Measurements from ENCODE around the gene KRT24. TPM values are rescaled to one million over a fixed set of nuclear protein-coding genes. Genes with fewer than 3 reads are reported as not detected.

Gene KRT24
- total RNA-seq, 2 experiments from 2014 or later, result not detected

DNA sequence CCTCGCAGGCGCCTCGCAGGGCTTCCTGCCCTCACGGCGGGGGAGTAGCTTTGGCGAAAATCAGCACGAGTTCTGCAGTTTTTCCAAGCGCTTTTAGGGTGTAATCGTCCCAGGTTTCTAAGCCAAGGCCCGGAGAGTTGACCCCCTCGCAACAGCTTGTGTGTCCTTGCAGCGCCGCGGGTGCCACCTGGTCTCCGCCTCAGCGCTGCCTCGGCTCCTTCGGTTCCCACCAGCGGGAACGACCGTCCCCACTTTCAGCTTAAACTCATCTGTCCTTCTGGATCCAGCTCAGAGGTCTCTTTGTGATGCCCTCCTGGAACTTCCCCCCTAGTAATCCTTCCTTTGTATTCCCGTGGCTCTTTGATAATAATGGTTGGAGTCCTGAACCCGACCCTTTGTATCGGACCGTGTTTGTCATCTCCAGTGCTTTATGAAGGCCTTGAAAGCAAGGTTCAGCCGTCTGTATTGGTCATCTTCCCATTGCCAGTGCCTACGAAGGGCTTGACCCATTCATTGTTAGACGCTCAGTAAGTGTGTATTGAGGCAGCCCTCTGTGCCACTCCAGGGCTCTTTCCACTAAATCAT is 55.1 kb downstream of the KRT24 start:
- CTCF ChIA-PET, result interaction anchor here (0.6 to 0.9 kb wide), 3 partner anchors 23 to 286 kb away, joined by 3 read pairs; no protein-coding TSS in a partner anchor
- peak overlapping the region; percentile 87 for H3K4me3 Mint-ChIP-seq
- H3K4me1 Mint-ChIP-seq (ENCODE audit: low read depth), result peaks cover 30% of the 10 kb centered on the region
- peak; percentile 59 for DNase-seq
- intact Hi-C loops (cut with micrococcal nuclease), result no loop called here
- no peaks in the 10 kb centered on the region for H3K9me3 Mint-ChIP-seq
- H3K36me3 Mint-ChIP-seq (ENCODE audit: low read depth), result peaks cover 19% of the 10 kb centered on the region
- H3K27me3 Mint-ChIP-seq (ENCODE audit: low read depth), result no peaks in the 10 kb centered on the region
- H3K27ac Mint-ChIP-seq, result peak overlapping the region; percentile 97

Other genes starting within 250 kb of the KRT24 start
- 1 to 10 TPM; 4.7 to 5.9 TPM for gene TNS4, start 202.1 kb downstream of the KRT24 start, total RNA-seq
- gene CCR7, start 138.3 kb downstream of the KRT24 start, total RNA-seq, result 100 to 1,000 TPM; 150 to 156 TPM
- gene SMARCE1, start 55.9 kb downstream of the KRT24 start, total RNA-seq, result 100 to 1,000 TPM; 102 to 112 TPM
- not detected for gene KRT222, start 38.6 kb downstream of the KRT24 start, total RNA-seq
- not detected for gene KRT25, start 51.6 kb upstream of the KRT24 start, total RNA-seq
- not detected for gene KRT26, start 68.4 kb upstream of the KRT24 start, total RNA-seq
- not detected for gene KRT27, start 78.8 kb upstream of the KRT24 start, total RNA-seq
- not detected for gene KRT28, start 96.2 kb upstream of the KRT24 start, total RNA-seq
- 10 to 100 TPM; 32.5 to 34.7 TPM for gene KRT10, start 118.9 kb upstream of the KRT24 start, total RNA-seq
- gene KRT12, start 163.5 kb upstream of the KRT24 start, total RNA-seq, result not detected
- gene KRT20, start 181.5 kb upstream of the KRT24 start, total RNA-seq, result not detected
- gene KRT23, start 233.9 kb upstream of the KRT24 start, total RNA-seq, result not detected